ENCODE measurements around the gene MYZAP.

Gene MYZAP

GRCh38 chr15:57562196-57562769 lies 29.4 kb upstream of the MYZAP start:
- no peak for DNase-seq (ENCODE audit: low spot score)

GRCh38 chr15:57563416-57563815 lies 28.3 kb upstream of the MYZAP start:
- no peak for DNase-seq (ENCODE audit: low spot score)

- no peak for DNase-seq (ENCODE audit: low spot score)
These were observed 26.4 kb upstream of the MYZAP start for GRCh38 chr15:57565311-57565710.

- peak; percentile 24 for DNase-seq (ENCODE audit: low spot score)
These were observed 24.9 kb upstream of the MYZAP start for GRCh38 chr15:57566834-57567233.

GRCh38 chr15:57567891-57568290 lies 23.8 kb upstream of the MYZAP start:
- DNase-seq (ENCODE audit: low spot score): no peak

GRCh38 chr15:57568299-57568698 lies 23.4 kb upstream of the MYZAP start:
- no peak for DNase-seq (ENCODE audit: low spot score)

GRCh38 chr15:57570340-57570739 lies 21.4 kb upstream of the MYZAP start:
- no peak for DNase-seq (ENCODE audit: low spot score)

GRCh38 chr15:57570994-57571393 lies 20.7 kb upstream of the MYZAP start:
- no peak for DNase-seq (ENCODE audit: low spot score)

GRCh38 chr15:57571725-57572124 lies 20.0 kb upstream of the MYZAP start:
- DNase-seq (ENCODE audit: low spot score): no peak

GRCh38 chr15:57572468-57572867 lies 19.2 kb upstream of the MYZAP start:
- peak; percentile 20 for DNase-seq (ENCODE audit: low spot score)

- no peak for DNase-seq (ENCODE audit: low spot score)
These were observed 18.6 kb upstream of the MYZAP start for GRCh38 chr15:57573151-57573550.

- DNase-seq (ENCODE audit: low spot score): no peak
These were observed 16.3 kb upstream of the MYZAP start for GRCh38 chr15:57575363-57575762.

GRCh38 chr15:57578288-57578900 lies 13.3 kb upstream of the MYZAP start:
- DNase-seq (ENCODE audit: low spot score): no peak

GRCh38 chr15:57580428-57580827 lies 11.3 kb upstream of the MYZAP start:
- no peak for DNase-seq (ENCODE audit: low spot score)

- no peak for DNase-seq (ENCODE audit: low spot score)
These were observed 10.8 kb upstream of the MYZAP start for GRCh38 chr15:57580866-57581265.

- DNase-seq (ENCODE audit: low spot score): no peak
These were observed 9.6 kb upstream of the MYZAP start for GRCh38 chr15:57582090-57582489.

- DNase-seq (ENCODE audit: low spot score): no peak
These were observed 8.4 kb upstream of the MYZAP start for GRCh38 chr15:57583282-57583681.

- DNase-seq (ENCODE audit: low spot score): no peak
These were observed 8.0 kb upstream of the MYZAP start for GRCh38 chr15:57583720-57584119.

GRCh38 chr15:57586661-57587424 lies 4.9 kb upstream of the MYZAP start:
- DNase-seq (ENCODE audit: low spot score): no peak

GRCh38 chr15:57589281-57589680 lies 2.4 kb upstream of the MYZAP start:
- DNase-seq (ENCODE audit: low spot score): no peak

GRCh38 chr15:57589754-57590153 lies 1.9 kb upstream of the MYZAP start:
- DNase-seq (ENCODE audit: low spot score): no peak

GRCh38 chr15:57591237-57591821 lies 375 bp upstream of the MYZAP start:
- no peak for DNase-seq (ENCODE audit: low spot score)

- DNase-seq (ENCODE audit: low spot score): no peak
These were observed 722 bp downstream of the MYZAP start for GRCh38 chr15:57592426-57592825.

Measured in AG08395 (cell line).